ENCODE data around the gene PLEKHG4B.
"Not testable (repeated sequence)": the region's sequence is repeated elsewhere in the genome, so short reads cannot be mapped to it uniquely, and the experiment has no call there.

PLEKHG4B gene

DNA sequence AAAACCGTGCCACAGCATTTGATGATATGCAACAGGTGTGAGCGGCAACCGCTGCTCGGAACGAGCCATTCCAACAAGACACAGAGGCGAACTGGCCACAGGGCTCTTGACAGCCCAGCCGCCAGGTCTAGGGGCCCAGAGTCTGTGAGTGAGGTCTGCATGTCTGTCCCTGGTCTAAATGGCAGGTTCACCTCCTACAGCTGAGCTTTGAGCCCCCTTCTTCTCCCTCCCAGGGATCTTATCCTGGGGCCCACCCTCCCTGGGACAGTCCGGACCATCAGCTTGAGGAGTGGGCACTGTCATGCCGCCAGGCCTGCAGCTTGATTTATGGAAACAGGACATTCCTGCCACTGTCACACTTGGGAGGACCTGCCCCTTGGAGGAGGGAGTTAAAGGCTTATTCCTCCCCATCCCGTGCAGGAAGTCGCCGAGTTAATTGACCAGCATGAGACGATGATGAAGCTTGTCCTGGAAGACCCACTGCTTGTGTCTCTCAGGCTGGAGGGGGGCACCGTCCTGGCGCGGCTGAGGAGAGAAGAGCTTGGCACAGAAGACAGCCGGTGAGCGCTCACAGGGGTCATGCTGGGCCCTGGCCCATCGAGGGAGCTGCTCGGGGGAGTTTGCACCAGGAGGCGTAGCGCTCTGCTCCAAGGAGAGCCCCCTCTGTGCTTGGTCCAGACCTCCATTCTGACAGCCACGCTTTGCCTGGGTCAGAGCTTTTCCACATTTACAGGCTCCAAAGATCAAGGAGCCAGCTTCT is 63.9 kb downstream of the PLEKHG4B start:
- DNase-seq (ENCODE audit: low read depth in 1 of 2, low spot score in 1 of 2): no peak

DNA sequence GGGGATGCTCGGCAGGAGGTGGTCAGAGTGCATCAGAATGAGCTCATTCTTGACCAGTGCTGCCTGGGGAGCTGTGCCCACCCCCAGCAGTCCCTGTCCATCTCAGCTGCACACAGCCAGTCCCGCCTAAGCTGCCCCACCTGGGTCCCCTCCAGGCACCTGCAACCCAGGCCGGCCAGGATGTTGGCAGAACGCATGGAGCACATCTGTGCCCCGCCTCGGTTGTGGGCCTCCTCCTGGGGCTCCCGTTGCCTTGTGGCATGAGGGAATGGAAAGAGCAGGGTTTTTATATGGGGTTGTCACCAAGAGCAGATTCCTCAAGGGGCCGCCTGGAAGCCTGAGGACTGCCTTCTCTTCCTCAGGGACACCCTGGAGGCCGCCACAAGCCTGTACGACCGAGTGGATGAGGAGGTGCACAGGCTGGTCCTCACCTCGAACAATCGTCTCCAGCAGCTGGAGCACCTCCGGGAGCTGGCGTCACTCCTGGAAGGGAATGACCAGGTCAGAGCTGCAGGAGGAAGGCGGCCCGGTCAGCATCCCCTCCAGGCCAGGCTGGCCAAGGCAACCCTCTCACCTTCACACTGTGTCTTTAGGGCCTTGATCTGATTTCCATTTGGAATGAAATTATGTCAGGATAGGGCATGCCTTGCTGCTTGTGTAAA is 64.6 kb downstream of the PLEKHG4B start:
- no peak for DNase-seq (ENCODE audit: low read depth in 1 of 2, low spot score in 1 of 2)

DNA sequence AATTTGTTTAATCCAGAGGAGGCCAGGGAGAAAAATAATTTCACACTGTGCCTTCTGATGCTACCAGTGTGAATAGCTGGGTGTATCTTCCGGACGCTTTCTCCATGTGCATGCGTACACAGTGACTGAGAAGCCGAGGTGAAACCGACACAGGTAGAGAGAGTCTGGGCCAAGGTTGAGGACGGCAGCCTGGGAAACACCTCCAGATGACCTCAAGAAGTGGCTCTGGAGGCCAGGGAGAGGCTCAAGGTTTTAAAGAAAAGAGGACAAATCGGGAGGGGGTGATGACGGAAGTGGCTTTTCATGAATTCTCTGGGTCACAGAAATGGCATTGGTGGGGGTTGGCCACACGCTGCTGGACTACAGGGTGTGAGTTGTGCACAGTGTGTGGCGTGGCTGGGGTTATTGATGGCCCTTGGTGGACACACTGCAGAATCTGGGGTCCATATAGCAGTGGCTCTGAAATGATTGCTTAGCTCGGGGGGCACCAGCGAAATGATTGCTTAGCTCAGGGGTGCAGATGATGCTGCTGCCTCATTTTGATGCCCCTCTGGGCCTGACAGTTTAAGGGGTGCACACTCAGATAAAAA is 65.3 kb downstream of the PLEKHG4B start:
- DNase-seq (ENCODE audit: low read depth in 1 of 2, low spot score in 1 of 2): no peak

DNA sequence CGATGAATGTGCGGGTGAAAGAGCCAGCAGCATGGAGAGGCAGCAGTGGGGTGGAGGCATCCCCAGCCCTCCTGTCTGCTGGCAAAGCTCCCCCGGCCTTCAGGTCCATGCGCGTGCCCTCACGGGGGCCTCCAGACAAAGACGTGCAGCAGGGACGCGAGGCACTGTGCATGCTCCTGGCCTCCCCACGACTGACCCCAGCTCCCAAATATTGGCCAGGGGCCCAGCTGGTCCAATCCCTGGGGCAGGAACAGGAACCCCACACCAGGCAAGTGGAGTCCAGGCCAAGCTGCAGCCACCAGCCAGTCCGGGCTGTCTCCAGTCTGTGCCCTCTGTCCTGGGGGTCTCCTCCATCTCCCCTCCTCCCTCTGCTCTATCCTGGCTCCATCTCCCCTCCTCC is 65.8 kb downstream of the PLEKHG4B start:
- no peak for DNase-seq (ENCODE audit: low read depth in 1 of 2, low spot score in 1 of 2)

DNA sequence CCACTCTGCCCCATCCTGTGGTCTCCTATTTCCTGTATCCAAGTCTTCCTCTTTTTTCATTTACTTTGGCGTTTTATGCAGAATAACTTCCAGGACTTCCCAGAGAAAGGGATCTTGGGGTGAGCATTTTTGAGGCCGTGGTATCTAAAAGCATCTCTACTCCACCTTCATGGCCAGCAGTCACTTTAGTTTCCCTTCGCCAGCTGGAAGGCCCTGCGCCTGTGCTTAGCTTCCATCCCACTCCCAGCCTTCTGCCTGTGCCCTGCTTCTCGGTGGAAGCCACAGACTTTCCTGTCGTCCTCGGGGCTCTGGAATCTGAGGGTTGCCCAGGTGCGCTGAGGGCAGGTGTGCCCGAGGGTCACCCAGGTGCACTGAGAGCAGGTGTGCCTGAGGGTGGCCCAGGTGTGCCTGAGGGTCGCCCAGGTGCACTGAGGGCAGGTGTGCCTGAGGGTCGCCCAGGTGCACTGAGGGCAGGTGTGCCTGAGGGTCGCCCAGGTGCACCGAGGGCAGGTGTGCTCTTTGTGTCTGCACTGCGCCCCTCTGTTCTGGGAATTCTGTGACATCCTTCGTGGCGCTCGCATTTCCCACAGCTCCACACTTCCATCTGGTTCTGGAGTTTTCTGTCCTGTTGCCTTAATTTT is 67.0 kb downstream of the PLEKHG4B start:
- no peak for DNase-seq (ENCODE audit: low read depth in 1 of 2, low spot score in 1 of 2)

DNA sequence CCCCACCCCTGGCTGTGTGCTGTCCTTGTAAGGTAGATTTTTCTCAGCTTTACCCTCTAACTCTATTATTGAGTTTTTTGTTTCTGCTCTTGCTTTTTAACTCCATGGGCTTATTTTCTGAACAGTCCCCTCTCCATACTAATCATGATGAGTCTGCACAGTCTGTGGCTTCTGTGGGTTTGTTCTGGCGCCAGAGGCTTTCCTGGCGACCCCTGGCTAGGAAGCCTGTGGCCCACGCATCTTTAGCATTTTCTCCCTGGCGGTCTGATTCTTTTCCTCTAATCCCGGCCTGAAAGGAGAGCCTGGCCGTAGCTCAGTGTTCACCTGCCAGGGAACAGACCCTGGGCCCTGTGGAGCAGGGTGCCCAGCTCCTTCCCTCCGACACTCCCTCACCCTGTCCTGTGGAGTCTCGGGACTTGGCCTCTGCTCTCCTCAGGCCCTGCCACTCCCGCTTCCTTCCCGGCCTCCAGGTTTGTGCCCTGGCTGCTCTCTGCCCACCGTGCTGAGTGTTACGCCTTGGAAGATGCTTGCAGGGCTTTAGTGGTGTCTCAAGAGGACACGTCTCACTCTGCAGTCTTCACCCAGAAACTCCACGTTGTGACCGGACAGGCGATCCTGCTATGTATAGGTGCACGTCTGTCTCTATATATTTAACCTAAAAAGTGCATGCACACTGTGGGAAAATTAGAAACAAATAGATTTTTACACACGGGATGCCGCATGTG is 67.6 kb downstream of the PLEKHG4B start:
- no peak for DNase-seq (ENCODE audit: low read depth in 1 of 2, low spot score in 1 of 2)

DNA sequence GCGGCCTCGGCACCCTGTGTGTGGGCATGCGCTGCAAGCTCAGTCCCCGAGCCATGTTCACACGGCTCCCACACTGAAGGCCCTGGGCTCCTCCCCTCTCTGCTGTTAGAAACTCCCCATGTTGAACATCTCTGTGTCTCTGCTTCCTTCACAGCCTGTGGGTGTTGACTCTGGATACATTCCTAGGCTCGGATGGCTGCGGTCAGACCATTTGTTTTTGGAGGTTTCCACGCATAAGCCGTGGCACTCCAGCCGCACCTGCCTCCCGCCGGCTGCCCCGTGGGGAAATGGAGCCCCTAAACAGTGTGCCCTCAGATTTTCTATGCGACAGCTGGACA is 68.2 kb downstream of the PLEKHG4B start:
- no peak for DNase-seq (ENCODE audit: low read depth in 1 of 2, low spot score in 1 of 2)

DNA sequence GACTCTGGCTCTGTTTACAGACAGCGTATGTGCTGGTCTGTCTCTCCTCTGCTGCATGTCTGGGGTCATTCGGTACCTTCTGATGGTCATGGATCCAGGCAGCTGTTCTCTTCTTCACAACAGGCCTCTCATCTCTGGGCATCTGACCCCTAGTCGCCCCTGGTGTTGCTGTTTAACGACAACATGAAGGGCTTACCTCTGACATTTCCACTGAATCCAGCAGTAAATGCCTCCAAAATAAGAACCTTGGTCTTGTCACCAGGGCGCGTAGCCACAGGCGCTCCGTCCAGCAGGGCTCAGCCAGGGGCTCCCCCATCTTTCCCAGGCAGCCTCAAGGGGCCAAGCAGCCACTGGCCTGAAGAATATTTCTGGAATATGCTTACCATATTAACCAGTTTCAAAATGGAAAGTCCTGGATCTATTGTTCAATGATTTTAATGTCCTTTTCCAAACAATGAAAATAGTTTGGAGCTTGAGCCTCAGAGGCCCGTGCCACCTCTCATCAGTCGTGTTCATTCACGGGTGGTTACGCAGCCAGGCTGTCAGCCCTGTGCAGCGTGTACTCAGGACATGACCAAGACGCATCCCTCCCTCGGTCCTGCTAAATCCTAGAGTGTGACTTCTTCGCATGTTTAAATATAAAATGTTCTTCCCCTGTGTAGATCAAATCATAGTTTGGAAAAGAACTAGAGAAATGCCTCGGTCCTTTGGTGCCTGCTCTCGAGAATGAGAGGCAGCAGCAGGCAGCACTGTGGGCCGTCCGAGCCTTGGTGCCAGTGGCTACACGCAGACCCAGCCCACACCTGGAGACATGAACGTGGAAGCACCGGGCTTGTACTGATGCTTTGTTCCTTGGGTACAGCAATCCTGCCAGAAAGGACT is 69.2 kb downstream of the PLEKHG4B start:
- no peak for DNase-seq (ENCODE audit: low read depth in 1 of 2, low spot score in 1 of 2)

DNA sequence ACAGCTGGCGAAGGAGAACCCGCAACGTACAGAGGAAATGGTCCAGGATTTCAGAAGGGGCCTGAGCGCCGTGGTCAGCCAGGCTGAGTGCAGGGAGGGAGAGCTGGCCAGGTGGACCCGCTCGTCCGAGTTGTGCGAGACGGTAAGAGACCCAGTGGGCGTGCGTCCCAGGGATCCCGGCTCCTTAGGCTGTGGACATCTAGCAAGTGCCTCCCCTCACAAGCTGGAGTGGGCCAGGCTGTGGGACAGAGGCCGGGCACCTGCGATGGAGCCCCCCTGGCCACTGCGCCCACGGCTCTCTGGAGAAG is 69.8 kb downstream of the PLEKHG4B start:
- no peak for DNase-seq (ENCODE audit: low read depth in 1 of 2, low spot score in 1 of 2)

DNA sequence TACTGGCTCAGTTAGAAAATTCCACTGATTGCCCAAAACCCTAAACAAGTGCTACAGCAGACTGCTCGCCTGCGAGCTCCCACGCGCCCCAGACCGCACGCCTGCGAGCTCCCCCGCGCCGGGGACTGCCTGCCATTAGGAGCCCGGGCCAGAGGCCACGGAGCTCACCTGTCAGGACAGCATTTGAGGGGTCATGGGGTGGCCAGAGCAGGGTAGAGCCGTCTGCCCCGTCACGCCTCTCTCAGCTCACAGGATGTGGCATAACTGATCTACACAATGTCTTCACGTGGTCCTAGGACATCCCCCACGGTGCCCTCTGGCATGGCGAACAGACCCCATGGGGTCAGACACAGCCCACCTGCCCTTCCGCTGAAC is 70.2 kb downstream of the PLEKHG4B start:
- no peak for DNase-seq (ENCODE audit: low read depth in 1 of 2, low spot score in 1 of 2)

DNA sequence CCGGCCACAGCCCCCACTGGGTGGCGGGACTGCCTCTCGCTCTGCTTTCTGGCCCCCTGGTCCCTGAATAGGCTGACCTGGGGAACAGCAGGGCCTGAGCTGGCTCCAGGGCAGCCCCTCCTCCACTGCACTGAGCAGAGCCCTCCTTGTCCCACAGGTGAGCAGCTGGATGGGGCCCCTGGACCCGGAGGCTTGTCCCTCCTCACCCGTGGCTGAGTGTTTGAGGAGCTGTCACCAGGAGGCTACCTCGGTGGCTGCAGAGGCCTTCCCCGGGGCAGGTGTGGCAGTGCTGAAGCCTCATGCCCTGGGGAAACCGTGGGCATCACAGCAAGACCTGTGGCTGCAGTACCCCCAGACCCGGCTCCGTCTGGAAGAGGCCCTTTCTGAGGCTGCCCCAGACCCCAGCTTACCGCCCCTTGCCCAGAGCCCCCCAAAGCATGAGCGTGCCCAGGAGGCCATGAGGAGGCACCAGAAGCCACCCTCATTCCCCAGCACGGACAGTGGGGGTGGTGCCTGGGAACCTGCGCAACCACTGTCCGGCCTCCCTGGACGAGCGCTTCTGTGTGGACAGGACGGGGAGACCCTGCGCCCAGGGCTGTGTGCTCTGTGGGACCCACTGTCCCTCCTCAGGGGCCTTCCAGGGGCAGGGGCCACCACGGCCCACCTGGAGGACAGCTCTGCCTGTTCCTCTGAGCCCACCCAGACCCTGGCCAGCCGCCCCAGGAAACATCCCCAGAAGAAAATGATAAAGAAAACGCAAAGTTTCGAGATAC is 70.8 kb downstream of the PLEKHG4B start:
- no peak for DNase-seq (ENCODE audit: low read depth in 1 of 2, low spot score in 1 of 2)

DNA sequence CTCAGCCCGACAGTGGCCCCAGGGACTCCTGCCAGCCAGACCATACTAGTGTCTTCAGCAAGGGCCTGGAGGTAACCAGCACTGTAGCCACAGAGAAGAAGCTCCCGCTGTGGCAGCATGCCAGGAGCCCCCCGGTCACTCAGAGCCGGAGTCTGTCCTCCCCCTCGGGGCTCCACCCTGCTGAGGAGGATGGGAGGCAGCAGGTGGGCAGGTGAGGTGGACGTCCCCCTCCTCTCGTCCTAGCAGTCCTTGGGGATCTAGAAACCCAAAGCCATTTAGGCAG is 71.3 kb downstream of the PLEKHG4B start:
- no peak for DNase-seq (ENCODE audit: low read depth in 1 of 2, low spot score in 1 of 2)

DNA sequence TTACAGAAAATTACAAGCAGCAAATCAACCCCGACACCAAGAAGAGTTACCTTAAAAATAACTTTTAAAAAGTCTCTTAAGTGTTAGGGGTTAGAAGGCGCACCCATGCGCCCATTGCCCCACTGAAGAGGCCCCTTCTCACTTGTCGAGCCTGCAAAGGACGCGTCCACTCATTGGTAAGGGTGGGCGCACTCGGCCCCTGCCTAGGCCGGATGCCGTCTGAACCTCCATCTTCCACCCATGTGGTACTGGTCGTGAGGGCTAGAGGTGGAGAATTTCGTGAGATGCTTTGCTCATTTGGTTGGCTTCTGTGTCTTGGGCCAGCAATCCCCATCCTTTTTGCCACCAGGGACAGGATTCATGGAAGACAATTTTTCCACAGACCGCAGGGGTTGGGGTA is 71.9 kb downstream of the PLEKHG4B start:
- DNase-seq (ENCODE audit: low read depth in 1 of 2, low spot score in 1 of 2): no peak

DNA sequence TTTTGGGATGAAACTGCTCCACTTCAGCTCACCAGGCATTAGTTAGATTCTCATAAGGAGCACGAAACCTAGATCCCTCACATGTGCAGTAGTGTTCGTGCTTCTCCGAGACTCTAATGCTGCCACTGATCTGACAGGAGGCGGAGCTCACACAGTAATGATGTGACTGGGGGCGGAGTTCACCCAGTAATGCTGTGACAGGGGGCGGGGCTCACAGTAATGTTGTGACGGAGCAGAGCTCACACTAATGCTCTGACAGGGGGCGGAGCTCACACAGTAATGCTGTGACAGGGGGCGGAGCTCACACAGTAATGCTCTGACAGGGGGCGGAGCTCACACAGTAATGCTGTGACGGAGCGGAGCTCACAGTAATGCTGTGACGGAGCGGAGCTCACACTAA is 72.3 kb downstream of the PLEKHG4B start:
- no peak for DNase-seq (ENCODE audit: low read depth in 1 of 2, low spot score in 1 of 2)

DNA sequence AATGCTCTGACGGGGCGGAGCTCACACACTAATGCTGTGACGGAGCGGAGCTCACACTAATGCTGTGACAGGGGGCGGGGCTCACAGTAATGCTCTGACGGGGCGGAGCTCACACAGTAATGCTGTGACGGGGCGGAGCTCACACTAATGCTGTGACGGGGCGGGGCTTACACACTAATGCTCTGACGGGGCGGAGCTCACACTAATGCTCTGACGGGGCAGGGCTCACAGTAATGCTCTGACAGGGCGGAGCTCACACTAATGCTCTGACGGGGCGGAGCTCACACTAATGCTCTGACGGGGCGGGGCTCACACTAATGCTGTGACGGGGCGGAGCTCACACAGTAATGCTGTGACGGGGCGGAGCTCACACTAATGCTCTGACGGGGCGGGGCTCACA is 72.8 kb downstream of the PLEKHG4B start:
- not testable (repeated sequence) for DNase-seq (ENCODE audit: low read depth in 1 of 2, low spot score in 1 of 2)

DNA sequence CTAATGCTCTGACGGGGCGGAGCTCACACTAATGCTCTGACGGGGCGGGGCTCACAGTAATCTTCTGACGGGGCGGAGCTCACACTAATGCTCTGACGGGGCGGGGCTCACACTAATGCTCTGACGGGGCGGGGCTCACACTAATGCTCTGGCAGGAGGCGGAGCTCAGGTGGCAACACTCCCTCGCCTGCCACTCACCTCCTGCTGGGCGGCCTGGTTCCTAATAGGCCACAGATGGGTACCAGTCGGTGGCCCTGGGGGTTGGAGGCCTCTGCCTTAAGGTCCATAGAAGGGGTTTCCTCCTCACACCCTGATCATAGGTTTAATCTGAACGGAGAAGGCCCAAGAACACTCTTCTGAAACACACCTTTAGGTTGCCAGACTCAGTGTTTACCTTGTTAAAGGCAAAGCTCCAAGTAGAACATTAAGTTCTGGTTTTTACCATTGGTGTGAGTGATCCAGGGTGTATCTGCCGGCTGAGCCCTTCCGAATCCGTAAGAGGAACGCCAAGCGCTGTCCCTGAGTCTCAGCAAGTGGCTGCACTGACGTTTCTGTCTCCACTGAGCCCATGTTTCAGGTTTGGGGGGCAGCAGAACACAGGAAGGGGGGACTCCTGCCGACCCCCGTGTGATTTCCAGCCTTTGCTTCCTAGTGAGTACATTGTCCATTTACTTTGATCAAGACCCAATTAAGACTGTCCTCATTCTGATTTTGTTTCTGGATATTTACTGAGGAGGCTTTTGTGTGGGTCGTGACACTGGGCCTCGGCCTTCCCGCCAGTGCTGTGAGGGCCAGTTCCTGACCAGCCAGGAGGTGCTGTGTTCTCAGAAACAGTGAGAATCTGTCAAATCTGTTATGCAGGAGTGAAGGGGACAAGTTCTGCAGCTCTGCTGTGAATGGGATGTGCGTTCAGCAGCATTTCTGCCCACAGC is 74.7 kb downstream of the PLEKHG4B start:
- no peak for DNase-seq (ENCODE audit: low read depth in 1 of 2, low spot score in 1 of 2)

DNA sequence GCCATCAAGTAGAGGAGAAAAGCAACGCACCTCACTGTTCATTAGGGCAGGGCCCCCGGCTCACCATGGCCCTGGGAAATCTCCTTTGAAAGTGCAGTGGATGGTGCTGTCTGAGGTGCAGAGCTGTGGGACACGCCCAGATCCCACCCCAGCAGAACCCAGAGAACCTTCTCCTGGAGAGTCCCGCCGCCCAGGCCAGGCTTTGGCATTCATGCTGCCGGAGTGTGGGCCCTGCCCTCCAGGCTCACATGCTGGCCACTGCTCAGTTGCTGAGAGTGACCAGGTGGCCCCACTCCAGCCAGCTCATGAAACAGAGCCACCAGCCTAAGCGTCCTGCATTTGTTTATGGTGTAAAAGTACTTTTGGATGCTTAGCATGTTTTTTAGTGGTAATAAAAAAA is 75.5 kb downstream of the PLEKHG4B start:
- DNase-seq (ENCODE audit: low read depth in 1 of 2, low spot score in 1 of 2): no peak

DNA sequence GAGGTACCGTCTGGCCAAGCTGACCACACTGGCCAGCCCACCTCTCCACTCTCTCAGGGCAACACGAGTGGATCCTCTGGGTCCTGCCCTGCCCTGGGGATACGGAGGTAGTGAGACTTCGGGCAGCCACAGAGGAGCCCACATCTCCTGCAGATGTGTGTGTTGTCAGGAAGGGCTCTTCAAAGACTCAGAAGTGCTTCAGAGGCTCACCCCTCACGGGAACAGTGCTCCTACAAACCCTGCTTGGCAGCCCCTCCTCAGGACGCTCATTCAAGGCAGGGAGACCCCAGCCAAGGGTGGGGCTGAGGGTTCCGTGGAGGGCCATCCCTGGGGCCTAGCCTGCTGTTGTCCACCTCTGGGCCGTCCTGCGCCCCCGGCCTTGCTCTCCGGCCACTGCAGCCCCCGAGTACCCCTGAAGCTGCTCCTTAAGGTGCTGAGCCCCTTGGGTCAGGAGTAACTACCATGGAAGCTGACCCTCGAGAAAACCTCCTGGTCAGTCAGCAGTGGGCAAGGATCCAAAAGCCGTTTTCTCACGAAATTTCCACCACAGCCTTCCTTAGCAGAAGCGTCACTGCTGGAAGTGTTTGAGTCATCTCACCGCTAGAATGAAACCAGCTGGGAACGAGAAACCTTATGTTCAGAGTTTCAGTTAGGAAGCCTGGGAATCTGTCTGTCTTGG is 76.2 kb downstream of the PLEKHG4B start:
- no peak for DNase-seq (ENCODE audit: low read depth in 1 of 2, low spot score in 1 of 2)

Data from activated T-helper 1 cell treated with anti-CD3 and anti-CD28 coated beads, Interleukin-2, amount 50 U/mL, for 16 hours (primary cell).